Natural killer cell (primary cell): Measurements from ENCODE around the gene EPAS1. TPM values are rescaled to one million over a fixed set of nuclear protein-coding genes. Genes with fewer than 3 reads are reported as not detected.

Experiments used
- ATAC-seq, 3 donors: fragments of 150-1000 bp in 2 of 3; fragments of 200-7000 bp in 1 of 3; cut with Tn5 transposase; 1 replicate in 1 of 3; 2 replicates in 2 of 3; pipeline ENCODE4 v1.10.0; 2021; ENCODE audit warnings: mild to moderate bottlenecking in 2 of 3, moderate library complexity in 2 of 3
- DNase-seq, 2 donors: peaks; one replicate each; pipeline versions ENCODE4 v3.0.0 to v3.0.0-alpha.2; 2013 to 2021; ENCODE audit warnings: mixed read lengths in 1 of 2
- H3K27ac ChIP-seq: one replicate; pipeline ENCODE4 v1.5.1; 2013; ENCODE audit warnings: mild to moderate bottlenecking, low read length
- H3K27me3 ChIP-seq: one replicate; pipeline ENCODE4 v1.6.1; 2013; ENCODE audit warnings: low read length; ENCODE audit not compliant: control insufficient read depth, insufficient read depth
- H3K36me3 ChIP-seq: one replicate; pipeline ENCODE4 v1.6.1; 2013; ENCODE audit warnings: low read length; ENCODE audit not compliant: control insufficient read depth, insufficient read depth
- H3K4me1 ChIP-seq: one replicate; pipeline ENCODE4 v1.6.1; 2013; ENCODE audit warnings: low read length; ENCODE audit not compliant: control insufficient read depth, insufficient read depth
- H3K4me3 ChIP-seq: one replicate; pipeline ENCODE4 v1.5.1; 2013; ENCODE audit warnings: low read length
- H3K9me3 ChIP-seq: one replicate; pipeline ENCODE4 v1.6.1; 2013; ENCODE audit warnings: low read length; ENCODE audit not compliant: control insufficient read depth, insufficient read depth
- H3K27ac Mint-ChIP-seq, 2 donors: one replicate each; pipeline ENCODE4 v1.8.0; 2022; ENCODE audit warnings: mild to moderate bottlenecking in 2 of 2, mixed read lengths in 2 of 2, moderate library complexity in 1 of 2
- H3K27me3 Mint-ChIP-seq, 2 donors: one replicate each; pipeline ENCODE4 v1.8.0; 2022; ENCODE audit warnings: low read depth in 2 of 2, mixed read lengths in 2 of 2
- H3K36me3 Mint-ChIP-seq: one replicate; pipeline ENCODE4 v1.8.0; 2022; ENCODE audit warnings: mixed read lengths
- H3K4me1 Mint-ChIP-seq, 2 donors: one replicate each; pipeline ENCODE4 v1.8.0; 2022; ENCODE audit warnings: mixed read lengths in 2 of 2
- H3K4me3 Mint-ChIP-seq: one replicate; pipeline ENCODE4 v1.8.0; 2022; ENCODE audit warnings: mild to moderate bottlenecking, moderate library complexity, mixed read lengths
- H3K9me3 Mint-ChIP-seq, 2 donors: one replicate each; pipeline ENCODE4 v1.8.0; 2022; ENCODE audit warnings: mixed read lengths in 2 of 2
- CTCF ChIP-seq: fragments of 200-600 bp; IDR thresholded peaks from one replicate; pipeline ENCODE4 v1.8.0; 2022; ENCODE audit warnings: antibody characterized with exemption
- WGBS: methylation state at CpG from one replicate; pipeline ENCODE4 v1.1.7; 2013; ENCODE audit warnings: missing lambda C conversion rate; ENCODE audit not compliant: insufficient coverage; 5-methylcytosine and 5-hydroxymethylcytosine counted together
- intact Hi-C: fragments of 100-400 bp; cut with micrococcal nuclease; formaldehyde crosslinking; loops from one replicate; pipeline ENCODE4 v1.14.2; 2022
- total RNA-seq, 4 donors: library from RNA; stranded (reverse); fragments of 120-200 nt in 1 of 4; gene quantifications; one replicate each; pipeline versions ENCODE4 v1.2.3 to v1.2.4, GENCODE V29; 2013 to 2022

EPAS1 gene
- total RNA-seq, 3 donors from 2014 or later (not counting 1 experiment from before 2014, with no cell fraction given), result 2.1 to 61.4 (median 3.6) TPM

DNA sequence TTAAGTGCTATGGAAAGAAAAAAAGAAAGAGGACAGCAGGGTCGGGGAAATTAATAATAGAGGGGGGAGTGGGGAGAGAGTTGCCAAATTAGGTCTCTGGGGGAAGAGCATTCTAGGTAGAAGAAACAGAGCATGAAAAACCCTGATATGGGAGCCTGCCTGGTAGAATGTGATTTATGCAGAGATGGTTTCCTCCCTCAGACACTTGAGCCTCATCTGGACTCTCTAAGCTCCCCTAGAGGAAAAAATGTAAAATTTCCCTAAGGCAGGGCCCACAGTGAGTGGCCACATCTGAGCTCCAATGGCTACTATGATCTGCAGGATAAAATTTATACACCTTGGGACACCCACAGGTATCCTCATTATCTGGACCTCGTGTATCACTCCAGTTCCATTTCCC, 20.6 kb upstream of the EPAS1 start:
- WGBS, result 53% methylated on average over 2 of the region's 2 CpGs
- H3K36me3 Mint-ChIP-seq, result no peaks in the 10 kb centered on the region
- Histone ChIP-seq H3K4me1 (peaks cover 6% of the 10 kb centered on the region), H3K36me3 (no peaks in the 10 kb centered on the region), H3K27ac (no peak overlapping the region), H3K9me3 (no peaks in the 10 kb centered on the region), H3K27me3 (peaks cover 12% of the 10 kb centered on the region), H3K4me3 (no peak overlapping the region)
- no peak for TF ChIP-seq CTCF
- peaks cover 5 to 15% of the 10 kb centered on the region in 2 donors for H3K4me1 Mint-ChIP-seq
- intact Hi-C loops, result no loop called here
- H3K27ac Mint-ChIP-seq, result no peak overlapping the region
- H3K27me3 Mint-ChIP-seq, result peaks cover 19 to 24% of the 10 kb centered on the region in 2 donors
- no peaks in the 10 kb centered on the region for H3K9me3 Mint-ChIP-seq
- ATAC-seq, result no peak
- no peak overlapping the region for H3K4me3 Mint-ChIP-seq
- no peak for DNase-seq

DNA sequence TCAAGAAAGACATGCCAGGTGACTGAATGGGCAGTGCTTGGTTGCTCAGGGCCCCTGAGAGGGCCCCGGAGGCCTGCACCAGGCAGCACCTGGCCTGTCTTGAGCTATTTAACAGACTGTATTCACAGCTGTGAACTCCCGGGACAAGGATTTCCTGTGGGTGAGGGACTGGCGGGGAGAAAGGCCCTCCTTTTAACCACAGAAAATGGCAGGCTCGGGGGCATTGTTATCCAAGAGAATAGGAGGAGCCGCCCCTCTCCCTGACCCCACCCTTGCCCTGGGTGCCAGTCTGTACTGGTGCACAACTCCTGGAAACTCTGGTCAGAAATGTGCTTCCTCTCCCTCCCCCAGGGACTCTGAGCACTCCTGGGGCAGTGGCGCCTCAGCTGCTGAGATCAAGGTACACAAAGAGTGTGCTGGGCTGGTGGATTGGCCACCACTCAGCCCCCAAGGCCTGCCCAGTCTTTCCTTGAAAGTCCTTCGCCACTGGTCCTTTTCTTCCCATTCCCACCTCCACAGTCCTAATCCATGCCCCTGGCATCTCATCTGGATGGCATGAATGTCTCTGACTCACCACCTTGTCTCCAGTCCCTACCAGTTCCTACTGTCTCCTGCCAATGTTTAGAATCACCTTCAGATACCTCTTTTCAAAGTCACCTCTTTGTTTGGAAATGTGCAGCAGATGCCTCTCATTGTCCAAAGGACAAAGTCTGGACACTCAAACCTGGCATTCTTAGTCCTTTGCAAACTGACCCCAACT, 19.6 kb upstream of the EPAS1 start:
- Mint-ChIP-seq H3K36me3 (no peaks in the 10 kb centered on the region), H3K4me1 (peaks cover 5 to 15% of the 10 kb centered on the region in 2 donors), H3K27ac (no peak overlapping the region), H3K27me3 (peaks cover 19 to 32% of the 10 kb centered on the region in 2 donors), H3K9me3 (no peaks in the 10 kb centered on the region), H3K4me3 (no peak overlapping the region)
- TF ChIP-seq CTCF, result no peak
- Histone ChIP-seq H3K4me1 (peaks cover 6% of the 10 kb centered on the region), H3K27ac (no peak overlapping the region), H3K27me3 (peaks cover 12% of the 10 kb centered on the region), H3K9me3 (no peaks in the 10 kb centered on the region), H3K36me3 (no peaks in the 10 kb centered on the region), H3K4me3 (no peak overlapping the region)
- ATAC-seq (no peak), DNase-seq (no peak)
- 35% methylated on average over 7 of the region's 7 CpGs for WGBS
- intact Hi-C loops, result no loop called here

GRCh38 chr2:46278952-46279351, 18.3 kb upstream of the EPAS1 start:
- H3K27ac Mint-ChIP-seq, result no peak overlapping the region
- Histone ChIP-seq H3K27ac (no peak overlapping the region), H3K4me3 (no peak overlapping the region), H3K36me3 (no peaks in the 10 kb centered on the region), H3K27me3 (peaks cover 12% of the 10 kb centered on the region), H3K9me3 (no peaks in the 10 kb centered on the region), H3K4me1 (peaks cover 6% of the 10 kb centered on the region)
- H3K4me1 Mint-ChIP-seq, result peaks cover 5 to 15% of the 10 kb centered on the region in 2 donors
- intact Hi-C loops, result no loop called here
- ATAC-seq (no peak), DNase-seq (no peak)
- H3K36me3 Mint-ChIP-seq, result no peaks in the 10 kb centered on the region
- no peak for TF ChIP-seq CTCF
- 76% methylated on average over 2 of the region's 3 CpGs for WGBS
- H3K9me3 Mint-ChIP-seq, result no peaks in the 10 kb centered on the region
- H3K4me3 Mint-ChIP-seq, result no peak overlapping the region
- H3K27me3 Mint-ChIP-seq, result peaks cover 23 to 39% of the 10 kb centered on the region in 2 donors

DNA sequence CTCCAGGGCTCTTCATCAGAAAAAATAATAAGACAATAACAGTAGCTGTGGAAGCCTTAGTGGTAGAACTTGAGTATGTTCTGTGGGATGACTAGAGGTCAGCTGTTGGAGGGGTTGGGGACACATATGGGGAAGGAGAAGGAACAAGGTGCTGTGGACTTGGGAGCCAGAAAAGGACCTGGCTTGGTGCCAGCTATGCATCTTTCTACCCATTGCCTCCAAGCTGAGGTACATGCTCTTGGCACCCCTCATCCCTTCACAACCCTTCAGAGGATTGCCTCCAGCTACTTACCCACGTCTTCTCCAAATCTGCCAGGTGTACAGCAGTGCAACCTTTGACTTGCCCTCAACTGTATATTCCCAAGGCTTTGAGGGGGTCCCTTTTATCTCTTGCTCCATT, 15.3 kb upstream of the EPAS1 start:
- Mint-ChIP-seq H3K27ac (no peak overlapping the region), H3K9me3 (no peaks in the 10 kb centered on the region), H3K4me1 (peaks cover 0 to 6% of the 10 kb centered on the region in 2 donors), H3K27me3 (peaks cover 23 to 37% of the 10 kb centered on the region in 2 donors), H3K36me3 (no peaks in the 10 kb centered on the region), H3K4me3 (no peak overlapping the region)
- WGBS, result 67% methylated on average over 1 of the region's 1 CpG
- Histone ChIP-seq H3K27me3 (peaks cover 7% of the 10 kb centered on the region), H3K4me3 (no peak overlapping the region), H3K36me3 (no peaks in the 10 kb centered on the region), H3K4me1 (no peaks in the 10 kb centered on the region), H3K9me3 (no peaks in the 10 kb centered on the region), H3K27ac (no peak overlapping the region)
- no peak for ATAC-seq
- DNase-seq, result no peak
- intact Hi-C loops, result no loop called here
- TF ChIP-seq CTCF, result no peak
